Measurements from ENCODE around the gene IPO9.
"Not testable (repeated sequence)": the region's sequence is repeated elsewhere in the genome, so short reads cannot be mapped to it uniquely, and the experiment has no call there.

IPO9 gene

DNA sequence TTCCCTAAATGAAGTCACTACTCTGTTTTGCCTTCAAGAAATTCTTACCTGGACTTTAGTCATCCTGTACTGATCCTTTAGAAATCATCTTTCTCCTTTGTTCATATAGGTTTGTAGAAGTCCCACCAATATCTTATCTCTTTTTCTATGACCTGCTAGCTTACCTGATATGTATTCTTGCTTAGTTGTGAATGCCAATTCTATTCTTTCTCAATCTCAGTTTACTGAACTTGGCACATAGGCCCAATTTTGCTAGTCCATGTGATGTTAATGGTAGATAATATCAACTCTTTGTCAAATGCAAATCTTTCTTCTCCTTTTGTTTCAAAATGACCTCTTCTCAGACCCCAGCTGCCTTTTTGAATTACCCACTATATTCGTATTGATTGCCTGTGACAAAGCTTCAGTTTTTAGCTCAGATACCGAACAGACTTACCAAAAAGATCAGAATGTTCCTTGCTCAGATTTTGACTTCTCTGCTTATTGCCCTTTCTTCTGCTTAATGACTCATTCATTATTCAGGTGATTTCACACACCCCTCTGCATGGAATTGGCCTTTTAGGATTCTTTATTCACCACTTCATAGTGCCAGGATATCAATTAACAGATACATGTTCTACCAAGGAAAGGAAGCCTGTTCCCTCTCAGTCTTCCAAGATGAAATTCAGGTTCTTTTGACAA, 20.6 kb downstream of the IPO9 start:
- no peak for DNase-seq

DNA sequence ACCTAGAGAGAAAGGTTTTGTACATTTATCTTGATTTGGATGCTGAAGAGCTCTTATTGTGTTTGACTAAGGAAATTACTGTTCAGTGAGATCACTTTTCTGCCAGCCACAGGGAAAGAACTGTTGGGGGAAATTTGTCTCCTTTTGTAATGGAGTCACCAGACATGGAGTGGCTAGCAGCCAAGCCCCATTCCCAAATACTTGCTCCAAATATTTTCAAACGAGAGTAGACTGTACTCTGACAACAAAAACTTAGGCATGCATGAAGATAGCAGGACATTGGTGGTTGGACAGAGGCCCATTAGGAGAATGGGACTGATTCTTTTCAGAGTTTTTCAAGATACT, 21.1 kb downstream of the IPO9 start:
- no peak for DNase-seq

DNA sequence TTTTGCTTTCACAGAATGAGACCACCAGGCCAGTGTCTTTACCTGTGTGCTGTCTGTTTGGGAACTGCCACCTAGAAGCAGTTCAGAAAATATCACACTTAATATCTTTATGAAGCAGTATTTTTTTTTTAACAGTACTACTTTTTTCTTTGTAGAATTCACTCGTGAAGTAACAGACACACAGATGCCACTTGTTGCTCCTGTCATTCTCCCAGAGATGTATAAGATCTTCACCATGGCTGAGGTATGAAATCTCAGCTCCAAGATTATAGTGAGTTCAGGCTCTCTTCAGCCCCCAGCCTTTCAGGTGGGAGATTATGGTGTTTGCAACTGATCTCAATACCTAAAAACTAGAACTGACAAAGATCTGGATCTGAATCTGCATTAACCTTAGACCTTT, 23.0 kb downstream of the IPO9 start:
- DNase-seq = no peak

DNA sequence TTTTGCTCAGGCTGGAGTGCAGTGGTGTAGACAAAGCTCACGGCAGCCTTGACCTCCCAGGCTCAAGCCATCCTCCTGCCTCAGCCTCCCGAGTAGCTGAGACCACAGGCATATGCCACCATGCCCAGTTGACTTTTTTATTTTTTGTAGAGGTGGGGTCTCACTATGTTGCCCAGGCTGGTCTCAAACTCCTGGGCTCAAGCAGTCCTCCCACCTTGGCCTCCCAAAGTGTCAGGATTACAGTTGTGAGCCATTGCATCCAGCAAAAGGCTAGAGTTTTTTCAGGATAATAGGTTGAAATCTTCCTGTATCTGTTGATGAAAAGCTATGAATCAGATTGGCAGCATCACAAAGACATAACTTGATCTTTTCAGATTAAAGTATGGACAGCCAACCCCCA, 27.8 kb downstream of the IPO9 start:
- DNase-seq = not testable (repeated sequence)

DNA sequence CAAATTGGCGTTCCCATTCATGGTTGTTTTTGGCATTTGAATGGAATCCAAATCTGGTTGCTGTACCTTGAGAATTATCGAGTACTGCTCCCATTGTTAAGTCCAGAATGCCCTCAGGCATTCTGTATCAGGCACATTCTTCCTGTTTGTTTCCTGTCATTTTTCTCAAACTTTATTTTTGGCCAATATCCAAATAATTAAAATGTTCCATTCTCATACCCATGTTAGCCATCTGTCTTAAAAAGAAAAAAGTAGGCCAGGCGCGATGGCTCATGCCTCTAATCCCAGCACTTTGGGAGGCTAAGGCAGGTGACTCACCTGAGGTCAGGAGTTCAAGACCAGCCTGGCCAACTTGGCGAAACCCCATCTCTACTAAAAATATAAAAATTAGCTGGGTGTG, 30.5 kb downstream of the IPO9 start:
- no peak for DNase-seq

DNA sequence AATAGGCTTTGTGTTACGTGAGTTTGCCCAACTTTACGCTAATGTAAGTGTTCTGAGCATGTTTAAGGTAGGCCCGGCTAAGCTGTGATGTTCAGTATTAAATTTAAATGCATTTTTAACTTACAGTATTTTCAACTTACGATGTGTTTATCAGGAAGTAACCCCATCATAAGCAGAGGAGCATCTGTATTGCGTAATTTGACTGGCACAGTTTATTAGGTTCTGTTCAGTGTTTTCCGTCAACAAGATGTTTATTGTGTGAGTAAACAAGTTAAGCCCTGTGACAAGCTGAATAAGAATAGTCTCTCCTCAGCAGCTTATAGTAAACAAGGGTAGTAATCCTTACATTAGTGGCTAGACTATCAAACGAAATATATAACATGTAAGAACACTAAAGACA, 32.5 kb downstream of the IPO9 start:
- no peak for DNase-seq

DNA sequence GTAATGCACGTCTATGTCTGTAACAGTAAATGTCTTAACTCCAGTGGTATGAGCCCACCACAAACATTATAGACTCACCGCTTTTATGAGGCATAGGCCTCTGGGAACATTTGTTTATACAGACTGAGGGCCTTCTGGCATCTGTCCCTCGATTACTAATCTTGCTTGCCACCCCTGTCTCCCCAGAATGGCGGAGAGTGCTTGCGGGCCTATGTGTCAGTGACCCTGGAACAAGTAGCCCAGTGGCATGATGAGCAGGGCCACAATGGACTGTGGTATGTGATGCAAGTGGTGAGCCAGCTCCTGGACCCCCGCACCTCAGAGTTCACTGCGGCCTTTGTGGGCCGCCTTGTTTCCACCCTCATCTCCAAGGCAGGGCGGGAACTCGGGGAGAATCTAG, 41.4 kb downstream of the IPO9 start:
- no peak for DNase-seq

DNA sequence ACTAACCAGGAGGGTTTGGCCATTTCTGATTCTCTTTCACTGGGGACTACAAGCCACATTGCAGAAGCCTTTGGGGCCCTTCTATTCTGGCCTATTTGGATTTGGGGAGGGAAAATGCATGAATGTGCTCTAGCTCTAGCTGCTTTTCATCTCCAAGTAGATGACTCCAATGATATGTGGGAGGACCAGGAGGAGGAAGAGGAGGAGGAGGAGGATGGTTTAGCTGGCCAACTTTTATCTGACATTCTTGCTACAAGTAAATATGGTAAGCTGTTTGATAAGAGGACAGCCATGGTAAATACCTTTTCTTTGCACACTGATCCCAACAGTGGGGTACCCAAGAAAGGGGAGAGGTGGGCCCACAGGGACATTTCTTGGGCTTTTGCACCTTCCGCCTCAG, 45.7 kb downstream of the IPO9 start:
- DNase-seq = no peak

DNA sequence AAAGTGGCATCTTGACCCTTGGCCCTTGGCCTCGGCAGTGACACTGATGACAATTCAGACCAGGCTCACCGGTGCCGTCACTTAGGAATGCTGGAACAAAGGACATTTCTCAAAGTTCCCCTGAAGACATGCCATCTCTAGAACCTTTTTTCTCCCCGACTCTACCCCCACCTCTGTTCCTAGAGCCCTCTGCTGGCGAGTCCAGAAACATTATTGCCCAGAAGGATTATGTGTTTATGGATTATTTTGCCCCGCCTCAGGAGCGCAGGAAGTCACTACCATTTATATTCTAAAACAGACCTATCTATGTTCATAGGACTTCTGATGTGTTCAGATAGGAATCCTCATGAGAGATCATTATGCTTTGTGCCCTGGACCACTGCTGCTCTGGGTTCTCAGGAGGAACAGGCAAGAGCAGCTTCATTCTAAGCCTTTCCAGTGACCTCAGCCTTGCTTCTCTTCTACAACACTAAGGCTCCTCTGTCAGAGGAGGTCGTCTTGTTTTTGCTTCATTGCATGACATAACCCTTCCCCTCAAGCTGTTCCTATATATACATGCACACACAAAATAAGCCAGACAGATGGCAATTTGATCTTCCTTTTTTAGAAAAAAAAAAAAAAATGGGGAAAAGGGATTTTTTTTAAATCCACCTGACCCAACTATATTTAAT, 47.3 kb downstream of the IPO9 start:
- DNase-seq = no peak

DNA sequence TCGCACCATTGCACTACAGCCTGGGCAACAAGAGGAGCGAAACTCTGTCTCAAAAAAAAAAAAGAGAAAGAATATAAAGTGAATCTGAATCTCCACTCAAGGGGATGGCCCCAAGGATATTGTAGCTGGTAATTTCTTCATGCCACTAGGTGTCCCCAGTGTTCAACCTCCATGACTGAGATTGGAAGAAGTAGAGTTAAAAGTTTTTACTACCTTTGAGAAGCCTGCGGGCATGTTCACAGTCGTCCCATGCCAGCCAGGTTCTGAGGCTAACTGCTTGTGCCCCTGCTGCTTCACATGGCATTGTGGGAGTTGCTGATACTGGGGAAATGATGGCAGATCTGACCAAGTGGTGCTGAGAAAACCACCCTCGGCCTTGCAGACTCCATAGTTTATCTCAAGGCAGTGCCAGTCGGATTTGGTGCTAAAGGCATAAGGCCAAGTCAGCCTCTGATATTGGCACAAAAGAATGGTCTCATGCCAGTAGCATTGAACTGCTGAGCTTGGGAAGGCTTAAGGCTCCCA, 49.0 kb downstream of the IPO9 start:
- no peak for DNase-seq

DNA sequence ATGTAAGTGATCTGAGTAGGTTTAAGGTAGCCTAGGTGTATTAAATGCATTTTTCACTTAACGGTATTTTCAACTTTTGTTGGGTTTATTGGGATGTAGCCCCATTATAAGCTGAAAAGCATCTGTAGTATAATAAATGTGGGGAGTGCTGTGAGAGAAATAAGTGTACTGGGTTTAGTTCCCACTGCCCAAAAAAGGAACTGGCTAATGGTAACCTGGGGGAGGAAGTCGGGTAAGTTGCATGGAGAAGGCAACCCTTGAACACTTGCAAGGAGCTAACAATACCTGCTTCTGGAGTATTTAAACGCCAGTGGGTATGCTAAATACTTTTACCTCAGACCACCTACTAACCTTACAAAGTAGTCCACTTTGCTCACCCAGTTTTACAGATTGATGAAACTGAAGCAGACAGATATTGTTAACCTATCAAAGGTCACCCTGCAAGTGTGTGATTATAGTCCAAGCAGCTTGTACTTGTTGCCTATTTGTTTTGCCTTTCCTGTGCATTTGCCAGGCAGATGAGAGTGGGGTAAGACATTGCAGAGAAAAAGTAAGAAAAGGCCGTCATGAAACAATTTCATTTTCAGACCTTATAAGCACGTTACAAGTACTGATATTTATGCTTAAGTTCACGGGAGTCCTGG, 52.1 kb downstream of the IPO9 start:
- DNase-seq = no peak

DNA sequence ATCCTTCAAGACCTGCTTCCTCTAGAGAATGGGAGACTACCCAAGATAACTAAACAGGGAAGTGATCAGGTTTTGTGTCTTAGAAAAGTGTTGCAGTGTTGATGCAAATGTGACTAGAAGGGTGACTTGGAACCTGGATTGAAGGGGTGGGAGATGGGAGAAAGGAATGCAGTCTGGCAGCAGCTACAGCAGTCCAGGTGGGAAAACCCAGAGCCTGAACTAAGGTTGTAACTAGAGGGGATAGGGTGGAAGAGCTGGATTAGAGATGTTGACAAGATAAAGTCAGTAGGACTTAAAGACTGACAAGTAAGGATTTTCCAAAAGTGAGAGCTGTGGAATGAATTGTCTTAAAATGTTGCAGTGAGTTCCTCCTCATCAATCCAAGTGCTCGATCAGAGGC, 52.7 kb downstream of the IPO9 start:
- DNase-seq = no peak

DNA sequence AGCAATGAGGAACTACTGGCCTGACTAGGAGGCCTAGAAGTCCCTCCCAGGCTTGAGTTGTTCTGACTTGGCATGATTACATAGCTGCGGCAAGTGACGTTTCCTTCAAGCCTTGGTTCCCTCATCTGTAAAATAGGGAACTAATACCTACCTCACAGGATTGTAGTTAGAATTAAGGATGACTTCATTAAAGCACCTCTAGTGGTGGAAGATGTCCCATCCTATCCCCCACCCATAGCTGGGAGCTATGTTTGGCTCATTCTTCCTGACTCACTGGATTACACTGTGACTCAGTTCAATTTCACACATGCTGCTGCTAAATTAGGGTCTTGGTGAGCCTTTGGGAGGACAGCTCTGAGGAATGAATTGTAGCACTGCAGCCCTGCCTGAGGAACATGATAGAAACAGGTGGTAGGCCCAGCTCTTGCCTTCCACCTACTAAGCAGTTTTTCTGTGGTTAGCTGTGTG, 53.7 kb downstream of the IPO9 start:
- peak; percentile 80 for DNase-seq

DNA sequence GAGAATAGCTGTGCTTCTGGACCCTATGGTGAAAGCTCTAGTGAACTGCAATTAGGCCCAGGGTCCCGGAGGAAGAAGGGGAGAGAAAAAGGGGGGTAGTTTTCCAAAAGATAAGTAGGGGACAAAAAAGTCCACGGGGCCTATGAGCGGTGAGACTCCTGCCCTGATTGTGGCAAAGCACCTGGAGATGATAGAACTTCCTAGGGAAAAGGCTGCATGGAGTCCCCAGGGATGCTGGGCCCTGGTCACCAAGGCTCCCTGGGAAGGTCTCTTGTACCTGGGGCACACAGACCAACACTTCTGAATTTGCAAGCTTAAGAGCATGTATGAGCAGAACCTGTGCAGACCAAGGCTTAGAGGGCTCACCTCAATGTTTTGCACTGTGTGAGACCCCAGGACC, 54.3 kb downstream of the IPO9 start:
- DNase-seq = no peak

DNA sequence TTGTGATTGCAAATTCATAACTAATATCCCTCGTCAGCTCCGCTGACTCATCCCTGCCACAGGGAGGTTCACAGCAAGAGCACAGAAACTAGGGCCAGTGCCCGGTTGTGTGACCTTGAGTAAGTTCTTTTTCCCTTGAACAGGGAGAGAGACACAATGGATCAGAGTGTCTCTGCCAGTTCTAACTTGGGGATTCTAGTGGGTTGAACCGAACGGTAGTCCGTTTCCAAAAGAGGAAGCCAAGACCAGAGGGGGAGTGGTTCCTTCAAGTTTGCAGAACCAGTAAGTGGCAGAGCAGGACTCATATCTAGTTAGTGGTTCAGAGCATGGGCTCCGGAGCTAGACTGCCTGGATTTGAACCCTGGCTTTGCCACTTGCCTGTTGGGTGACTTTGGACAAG, 54.8 kb downstream of the IPO9 start:
- DNase-seq = peak; percentile 24

DNA sequence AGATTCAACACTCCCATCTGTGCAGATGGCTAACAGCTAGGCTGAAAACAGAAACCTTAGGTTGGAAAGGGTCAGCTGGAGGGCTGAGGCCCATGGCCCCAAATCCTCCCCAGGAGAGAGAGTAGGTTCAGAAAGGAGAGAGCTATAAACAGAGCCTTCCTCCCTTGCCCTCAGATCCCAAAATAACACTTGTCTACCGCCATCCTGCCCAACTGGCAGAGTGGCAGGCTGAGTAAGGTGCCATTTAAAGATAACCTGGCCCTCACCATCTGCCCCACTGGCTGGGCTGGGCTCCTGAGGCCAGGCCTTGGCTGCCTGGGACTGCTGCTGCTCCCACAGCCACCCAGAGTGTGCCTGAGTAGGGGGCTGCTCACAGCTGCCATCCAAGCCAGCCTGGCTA, 55.5 kb downstream of the IPO9 start:
- no peak for DNase-seq

DNA sequence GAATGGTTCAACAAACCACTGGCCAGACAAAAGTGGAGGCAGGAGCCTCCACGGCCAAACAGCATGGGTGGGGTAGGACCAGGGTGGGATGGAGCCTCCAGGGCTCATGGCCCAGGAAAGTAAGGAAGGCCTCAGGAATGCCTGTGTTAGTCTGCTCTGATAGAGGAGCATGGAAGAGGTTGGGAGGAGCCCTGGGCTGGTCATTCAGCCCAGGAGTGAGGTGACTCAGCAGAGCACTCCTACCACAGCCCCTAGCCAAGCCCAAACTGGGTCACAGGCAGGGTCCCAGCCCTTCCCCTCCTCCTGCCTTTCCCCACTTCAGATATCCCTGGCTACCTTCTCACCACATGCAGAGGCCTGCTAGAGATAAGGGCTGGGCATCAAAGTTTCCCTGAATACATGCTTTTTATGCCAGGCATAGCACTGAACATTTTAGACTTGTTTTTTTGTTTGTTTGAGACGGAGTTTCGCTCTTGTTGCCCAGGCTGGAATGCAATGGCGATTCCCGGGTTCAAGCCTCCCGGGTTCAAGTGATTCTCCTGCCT, 56.6 kb downstream of the IPO9 start:
- no peak for DNase-seq

DNA sequence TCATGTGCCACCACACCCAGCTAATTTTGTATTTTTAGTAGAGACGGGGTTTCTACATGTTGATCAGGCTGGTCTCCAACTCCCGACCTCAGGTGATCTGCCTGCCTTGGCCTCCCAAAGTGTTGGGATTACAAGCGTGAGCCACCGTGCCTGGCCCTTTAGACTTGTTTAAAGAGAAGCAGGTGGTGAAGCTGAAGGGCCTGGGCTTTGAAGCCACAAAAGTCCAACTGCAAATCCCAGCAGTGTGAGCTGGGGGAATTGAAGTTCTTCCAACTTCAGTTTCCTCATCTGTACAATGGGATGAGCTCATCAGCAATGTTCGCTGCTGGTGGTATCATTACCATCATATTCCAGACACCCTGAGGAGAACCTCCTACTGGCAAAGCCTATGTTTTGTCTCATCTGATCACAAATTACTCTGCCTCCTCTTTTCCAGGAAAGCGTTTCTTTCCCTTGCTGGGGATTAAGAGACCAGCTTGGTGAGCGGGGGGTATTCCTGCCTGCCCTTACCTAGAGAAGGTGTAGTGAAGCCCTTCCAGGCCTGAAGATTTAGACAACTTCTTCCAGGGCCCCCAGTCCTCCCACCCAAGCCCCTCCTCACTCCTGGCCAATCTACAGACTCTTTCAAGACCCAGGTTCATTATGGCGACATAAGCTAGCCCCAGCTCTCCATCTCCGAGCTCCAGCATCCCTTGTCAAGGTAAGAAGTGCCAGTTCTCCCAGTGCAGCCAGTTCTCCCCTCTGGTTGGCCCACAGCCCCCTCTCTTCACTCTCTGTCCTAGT, 57.3 kb downstream of the IPO9 start:
- DNase-seq = no peak

DNA sequence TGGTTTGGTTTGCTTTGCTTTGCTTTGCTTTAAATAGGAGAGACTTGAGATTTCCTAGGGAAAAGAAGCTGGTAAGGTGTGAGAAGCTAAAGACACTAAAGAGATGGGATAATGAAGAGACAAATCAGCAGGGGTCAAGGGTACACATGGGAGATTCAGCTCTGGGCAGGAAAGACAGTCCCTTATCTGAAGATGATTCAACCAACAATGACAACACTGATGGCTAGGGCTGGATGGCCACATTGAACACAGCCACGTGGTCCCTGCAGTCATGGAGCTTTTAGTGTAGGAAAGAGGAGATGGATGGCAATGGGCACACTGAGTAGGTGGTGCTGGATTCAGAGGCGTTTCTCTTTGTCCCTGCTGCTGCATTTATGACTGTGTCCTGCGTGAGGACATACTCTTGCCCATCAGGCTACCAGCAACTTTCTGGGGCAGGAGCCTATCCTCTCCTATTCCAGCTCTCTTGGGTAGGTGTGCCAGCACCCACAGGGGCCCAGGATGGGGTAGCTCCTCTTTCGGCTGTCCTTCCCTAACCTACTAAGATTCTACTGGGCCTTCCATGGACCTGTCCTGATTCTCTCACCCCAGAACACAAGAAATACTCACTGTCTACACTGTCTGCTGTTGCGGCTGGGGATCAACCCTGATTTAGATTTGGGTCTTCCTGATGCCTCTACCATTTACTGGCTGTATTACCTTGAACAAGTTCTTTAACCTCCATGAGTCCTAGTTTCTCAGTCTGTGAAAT, 58.3 kb downstream of the IPO9 start:
- DNase-seq = no peak

DNA sequence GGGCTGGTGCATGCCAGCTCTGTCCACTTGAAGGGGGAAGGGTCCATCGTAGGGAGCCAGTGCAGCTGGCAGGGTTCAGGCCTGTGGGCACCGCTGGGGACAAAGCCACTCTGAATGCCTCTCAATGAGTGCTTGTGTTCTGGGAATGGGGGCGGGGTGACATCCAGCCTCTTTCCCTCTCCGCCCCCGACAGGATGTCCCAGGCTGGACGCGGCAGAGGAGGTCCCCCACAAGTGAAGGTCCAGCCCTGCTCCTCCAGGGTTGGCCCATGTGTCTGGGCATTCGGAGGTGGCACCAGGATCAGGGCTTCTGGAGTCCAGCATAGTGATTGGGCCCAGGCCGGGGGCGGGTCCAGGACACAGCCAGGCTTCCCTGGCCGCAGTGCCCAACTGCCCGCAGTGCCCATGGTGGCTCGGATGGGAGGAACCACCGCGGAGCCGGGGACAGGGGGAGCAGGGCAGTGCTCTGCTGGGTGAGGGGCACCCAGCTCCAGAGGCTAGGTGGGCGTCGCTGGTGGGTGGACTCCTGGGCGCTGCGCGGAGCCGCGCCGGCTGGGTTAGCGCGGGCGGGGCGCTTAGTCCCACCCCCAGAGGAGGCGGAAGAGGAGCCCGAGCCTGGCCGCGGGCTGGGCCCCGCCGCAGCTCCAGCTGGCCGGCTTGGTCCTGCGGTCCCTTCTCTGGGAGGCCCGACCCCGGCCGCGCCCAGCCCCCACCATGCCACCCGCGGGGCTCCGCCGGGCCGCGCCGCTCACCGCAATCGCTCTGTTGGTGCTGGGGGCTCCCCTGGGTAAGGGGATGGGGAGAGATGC, 59.5 kb downstream of the IPO9 start, which contains the start of gene SHISA4:
TSS of gene SHISA4 (plus strand) at position 617 of the 808 bp plus-strand sequence. CDS start at position 714, 97 bp downstream.
- DNase-seq = no peak

Data from GF-D8 (cell line).